ENCODE data around the gene LIN52.

GRCh38 chr14:74155749-74156148 lies 71.0 kb downstream of the LIN52 start:
- TF ChIP-seq CTCF (IDR thresholded peaks at IDR 0.05; ENCODE audit: extremely low read depth in 1 of 2, insufficient read depth in 1 of 2, low read depth in 1 of 2, low read length in 2 of 2) (no peak), POLR2AphosphoS5 (IDR thresholded peaks at IDR 0.05; ENCODE audit: insufficient read depth, low read depth, low read length) (no peak), FOS (IDR thresholded peaks at IDR 0.05; ENCODE audit: borderline replicate concordance, insufficient read depth, low read length) (no peak)

Data from endothelial cell of umbilical vein (primary cell).